ENCODE measurements around the gene DPT.

DPT gene

DNA sequence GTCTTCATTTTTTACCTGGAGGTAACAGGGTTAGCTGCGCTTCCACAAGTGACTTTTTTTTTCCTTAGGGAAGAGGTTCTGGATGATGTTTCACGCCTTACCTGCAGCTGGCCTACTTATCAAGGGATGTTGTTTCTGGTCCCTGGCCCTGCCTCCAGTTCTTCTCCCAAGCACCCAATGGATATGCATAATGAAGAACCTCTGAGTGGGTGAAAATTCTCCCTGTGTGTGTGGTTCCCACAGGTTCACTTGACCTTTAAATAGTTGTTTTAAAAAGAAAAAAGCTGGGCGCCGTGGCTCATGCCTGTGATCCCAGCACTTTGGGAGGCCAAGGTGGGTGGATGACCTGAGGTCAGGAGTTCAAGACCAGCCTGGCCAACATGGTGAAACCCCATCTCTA lies 31.8 kb upstream of the DPT start:
- Histone ChIP-seq H4K20me1 (ENCODE audit: insufficient read depth, low read length) (no peaks in the 10 kb centered on the region), H3F3A (ENCODE audit: insufficient read depth, low read length) (no peaks in the 10 kb centered on the region), H3K9me3 (replicated peaks; ENCODE audit: insufficient read depth, low read length) (no peaks in the 10 kb centered on the region), H3K9me2 (replicated peaks; ENCODE audit: insufficient read depth, low read length) (no peaks in the 10 kb centered on the region), H3K27me3 (replicated peaks; ENCODE audit: insufficient read depth, low read length) (no peaks in the 10 kb centered on the region), H3K79me2 (ENCODE audit: low read length) (no peaks in the 10 kb centered on the region), H3K4me2 (ENCODE audit: low read depth, low read length) (no peak overlapping the region), H3K9ac (ENCODE audit: low read length) (no peak overlapping the region), H3K4me3 (ENCODE audit: low read length) (no peak overlapping the region), H2AFZ (ENCODE audit: low read length) (no peak overlapping the region), H3K27ac (ENCODE audit: low read length) (no peak overlapping the region), H3K4me1 (ENCODE audit: low read length) (no peaks in the 10 kb centered on the region), H3K36me3 (replicated peaks; ENCODE audit: insufficient read depth, low read length) (no peaks in the 10 kb centered on the region)
- TF ChIP-seq, protein P1, sequence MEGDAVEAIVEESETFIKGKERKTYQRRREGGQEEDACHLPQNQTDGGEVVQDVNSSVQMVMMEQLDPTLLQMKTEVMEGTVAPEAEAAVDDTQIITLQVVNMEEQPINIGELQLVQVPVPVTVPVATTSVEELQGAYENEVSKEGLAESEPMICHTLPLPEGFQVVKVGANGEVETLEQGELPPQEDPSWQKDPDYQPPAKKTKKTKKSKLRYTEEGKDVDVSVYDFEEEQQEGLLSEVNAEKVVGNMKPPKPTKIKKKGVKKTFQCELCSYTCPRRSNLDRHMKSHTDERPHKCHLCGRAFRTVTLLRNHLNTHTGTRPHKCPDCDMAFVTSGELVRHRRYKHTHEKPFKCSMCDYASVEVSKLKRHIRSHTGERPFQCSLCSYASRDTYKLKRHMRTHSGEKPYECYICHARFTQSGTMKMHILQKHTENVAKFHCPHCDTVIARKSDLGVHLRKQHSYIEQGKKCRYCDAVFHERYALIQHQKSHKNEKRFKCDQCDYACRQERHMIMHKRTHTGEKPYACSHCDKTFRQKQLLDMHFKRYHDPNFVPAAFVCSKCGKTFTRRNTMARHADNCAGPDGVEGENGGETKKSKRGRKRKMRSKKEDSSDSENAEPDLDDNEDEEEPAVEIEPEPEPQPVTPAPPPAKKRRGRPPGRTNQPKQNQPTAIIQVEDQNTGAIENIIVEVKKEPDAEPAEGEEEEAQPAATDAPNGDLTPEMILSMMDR (IDR thresholded peaks at IDR 0.05; ENCODE audit: low read length) = no peak
- TF ChIP-seq EZH2phosphoT487 (IDR thresholded peaks at IDR 0.05; ENCODE audit: low read length) (no peak), EZH2 (optimal IDR thresholded peaks at IDR 0.05; ENCODE audit: low read depth, low read length) (no peak)
- DNase-seq = no peak

DNA sequence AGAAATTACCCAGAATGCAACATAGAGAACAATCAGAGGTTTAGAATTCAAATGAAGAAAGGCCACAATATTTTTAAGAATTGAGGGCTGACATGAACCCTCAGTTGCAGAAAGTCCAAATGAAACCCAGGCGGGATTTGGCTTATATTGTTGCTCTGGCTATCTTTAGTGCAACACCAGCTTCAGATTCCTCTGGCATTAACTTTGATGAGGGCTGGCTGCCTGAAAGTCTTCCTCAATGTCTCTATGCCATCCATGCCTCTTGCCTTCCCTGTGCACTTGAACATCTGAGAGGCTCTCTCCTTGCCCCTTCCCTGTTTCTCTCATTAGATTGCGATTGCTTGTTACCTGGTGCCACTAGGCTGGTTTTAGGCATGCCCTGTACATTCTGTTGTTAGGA lies 31.2 kb upstream of the DPT start:
- H3K79me2 ChIP-seq (ENCODE audit: low read length) = no peaks in the 10 kb centered on the region
- no peaks in the 10 kb centered on the region for H3K27me3 ChIP-seq (replicated peaks; ENCODE audit: insufficient read depth, low read length)
- TF ChIP-seq EZH2phosphoT487 (IDR thresholded peaks at IDR 0.05; ENCODE audit: low read length) = no peak
- no peak for TF ChIP-seq EZH2 (optimal IDR thresholded peaks at IDR 0.05; ENCODE audit: low read depth, low read length)
- TF ChIP-seq, protein P1 (IDR thresholded peaks at IDR 0.05; ENCODE audit: low read length) = no peak
- H3K27ac ChIP-seq (ENCODE audit: low read length) = no peak overlapping the region
- no peaks in the 10 kb centered on the region for H3K36me3 ChIP-seq (replicated peaks; ENCODE audit: insufficient read depth, low read length)
- H3K4me1 ChIP-seq (ENCODE audit: low read length) = no peaks in the 10 kb centered on the region
- DNase-seq = no peak
- H3K9ac ChIP-seq (ENCODE audit: low read length) = no peak overlapping the region
- H3K9me2 ChIP-seq (replicated peaks; ENCODE audit: insufficient read depth, low read length) = no peaks in the 10 kb centered on the region
- H3K4me3 ChIP-seq (ENCODE audit: low read length) = no peak overlapping the region
- H2AFZ ChIP-seq (ENCODE audit: low read length) = no peak overlapping the region
- no peaks in the 10 kb centered on the region for H4K20me1 ChIP-seq (ENCODE audit: insufficient read depth, low read length)
- no peaks in the 10 kb centered on the region for H3K9me3 ChIP-seq (replicated peaks; ENCODE audit: insufficient read depth, low read length)
- no peaks in the 10 kb centered on the region for H3F3A ChIP-seq (ENCODE audit: insufficient read depth, low read length)
- no peak overlapping the region for H3K4me2 ChIP-seq (ENCODE audit: low read depth, low read length)

DNA sequence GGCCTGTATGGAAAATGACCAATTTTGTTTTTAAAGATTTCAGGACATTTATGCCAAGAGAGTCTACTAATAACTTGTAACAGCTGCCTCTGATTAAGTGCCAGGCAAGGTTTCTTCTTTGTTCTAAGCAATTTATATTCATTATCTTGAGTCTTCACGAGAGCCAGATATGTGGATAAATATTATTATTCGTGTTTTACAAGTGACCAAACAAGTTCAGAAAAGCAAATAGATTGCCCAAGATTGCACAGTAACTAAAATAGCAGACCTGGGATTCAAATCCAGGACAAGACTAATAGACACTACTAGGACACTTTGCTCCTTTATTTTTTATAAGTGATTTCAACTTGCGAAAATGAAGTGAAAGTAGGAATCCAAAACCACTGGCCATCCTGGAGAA lies 30.1 kb upstream of the DPT start:
- Histone ChIP-seq H3K4me2 (ENCODE audit: low read depth, low read length) (no peak overlapping the region), H3K9ac (ENCODE audit: low read length) (no peak overlapping the region), H4K20me1 (ENCODE audit: insufficient read depth, low read length) (no peaks in the 10 kb centered on the region), H3K27ac (ENCODE audit: low read length) (no peak overlapping the region), H3K9me2 (replicated peaks; ENCODE audit: insufficient read depth, low read length) (no peaks in the 10 kb centered on the region), H3K4me3 (ENCODE audit: low read length) (no peak overlapping the region), H3F3A (ENCODE audit: insufficient read depth, low read length) (no peaks in the 10 kb centered on the region), H3K4me1 (ENCODE audit: low read length) (no peaks in the 10 kb centered on the region), H3K9me3 (replicated peaks; ENCODE audit: insufficient read depth, low read length) (no peaks in the 10 kb centered on the region), H2AFZ (ENCODE audit: low read length) (no peak overlapping the region), H3K79me2 (ENCODE audit: low read length) (no peaks in the 10 kb centered on the region), H3K36me3 (replicated peaks; ENCODE audit: insufficient read depth, low read length) (no peaks in the 10 kb centered on the region), H3K27me3 (replicated peaks; ENCODE audit: insufficient read depth, low read length) (no peaks in the 10 kb centered on the region)
- no peak for TF ChIP-seq EZH2phosphoT487 (IDR thresholded peaks at IDR 0.05; ENCODE audit: low read length)
- TF ChIP-seq, protein P1 (IDR thresholded peaks at IDR 0.05; ENCODE audit: low read length) = no peak
- no peak for TF ChIP-seq EZH2 (optimal IDR thresholded peaks at IDR 0.05; ENCODE audit: low read depth, low read length)
- DNase-seq = no peak

All from MM.1S (cell line).